Measurements from ENCODE around the gene EEF1AKMT2.
"Not testable (repeated sequence)": the region's sequence is repeated elsewhere in the genome, so short reads cannot be mapped to it uniquely, and the experiment has no call there.

Gene EEF1AKMT2

GRCh38 chr10:124798364-124798763 lies 6.7 kb upstream of the EEF1AKMT2 start:
- no peaks in the 10 kb centered on the region for H3K36me3 ChIP-seq (ENCODE audit: insufficient read depth, insufficient read length, low read length)
- H3K4me3 ChIP-seq (ENCODE audit: insufficient read length, low read depth): no peak overlapping the region
- H3K4me1 ChIP-seq (ENCODE audit: insufficient read depth, insufficient read length): peaks cover 6% of the 10 kb centered on the region
- H3K27me3 ChIP-seq (ENCODE audit: insufficient read depth, insufficient read length): no peaks in the 10 kb centered on the region
- no peak for TF ChIP-seq ZNF274 (IDR thresholded peaks at IDR 0.05; ENCODE audit: low read depth, low read length)
- no peak for TF ChIP-seq SUZ12 (IDR thresholded peaks at IDR 0.05; ENCODE audit: extremely low read depth, insufficient read depth, insufficient read length)
- no peak for TF ChIP-seq YY1 (IDR thresholded peaks at IDR 0.05; ENCODE audit: insufficient read depth, insufficient read length)
- DNase-seq (ENCODE audit: low read depth, low spot score): no peak
- H3K9me3 ChIP-seq (ENCODE audit: insufficient read depth, low read length): no peaks in the 10 kb centered on the region
- no peak overlapping the region for H3K9ac ChIP-seq (ENCODE audit: insufficient read length, low read depth)

- Histone ChIP-seq H3K9me3 (ENCODE audit: insufficient read depth, low read length) (no peaks in the 10 kb centered on the region), H3K4me3 (ENCODE audit: insufficient read length, low read depth) (no peak overlapping the region), H3K4me1 (ENCODE audit: insufficient read depth, insufficient read length) (peaks cover 2% of the 10 kb centered on the region), H3K9ac (ENCODE audit: insufficient read length, low read depth) (no peak overlapping the region), H3K27me3 (ENCODE audit: insufficient read depth, insufficient read length) (no peaks in the 10 kb centered on the region), H3K36me3 (ENCODE audit: insufficient read depth, insufficient read length, low read length) (peaks cover 18% of the 10 kb centered on the region)
- DNase-seq (ENCODE audit: low read depth, low spot score): no peak
- TF ChIP-seq SUZ12 (IDR thresholded peaks at IDR 0.05; ENCODE audit: extremely low read depth, insufficient read depth, insufficient read length): no peak
- no peak for TF ChIP-seq ZNF274 (IDR thresholded peaks at IDR 0.05; ENCODE audit: low read depth, low read length)
- no peak for TF ChIP-seq YY1 (IDR thresholded peaks at IDR 0.05; ENCODE audit: insufficient read depth, insufficient read length)
These were observed 1.3 kb upstream of the EEF1AKMT2 start for GRCh38 chr10:124792998-124793352.

DNA sequence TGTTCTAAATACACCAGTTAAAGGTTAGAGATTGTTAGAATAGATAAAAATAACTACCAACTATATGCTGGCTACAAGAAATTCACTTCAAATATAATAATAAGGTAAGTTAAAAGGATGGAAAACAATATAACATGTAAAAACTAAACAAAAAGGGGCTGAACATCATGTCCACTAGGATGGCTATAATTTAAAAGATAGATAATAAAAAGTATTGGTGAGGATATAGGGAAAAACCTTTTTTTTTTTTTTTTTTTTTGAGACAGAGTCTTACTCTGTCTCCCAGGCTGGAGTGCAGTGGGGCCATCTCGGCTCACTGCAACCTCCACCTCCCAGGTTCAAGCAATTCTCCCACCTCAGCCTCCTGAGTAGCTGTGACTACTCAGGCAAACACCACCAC lies 8.8 kb downstream of the EEF1AKMT2 start:
- H3K36me3 ChIP-seq (ENCODE audit: insufficient read depth, insufficient read length, low read length): peaks cover 31% of the 10 kb centered on the region
- not testable (repeated sequence) for H3K9me3 ChIP-seq (ENCODE audit: insufficient read depth, low read length); H3K4me1 ChIP-seq (ENCODE audit: insufficient read depth, insufficient read length)

DNA sequence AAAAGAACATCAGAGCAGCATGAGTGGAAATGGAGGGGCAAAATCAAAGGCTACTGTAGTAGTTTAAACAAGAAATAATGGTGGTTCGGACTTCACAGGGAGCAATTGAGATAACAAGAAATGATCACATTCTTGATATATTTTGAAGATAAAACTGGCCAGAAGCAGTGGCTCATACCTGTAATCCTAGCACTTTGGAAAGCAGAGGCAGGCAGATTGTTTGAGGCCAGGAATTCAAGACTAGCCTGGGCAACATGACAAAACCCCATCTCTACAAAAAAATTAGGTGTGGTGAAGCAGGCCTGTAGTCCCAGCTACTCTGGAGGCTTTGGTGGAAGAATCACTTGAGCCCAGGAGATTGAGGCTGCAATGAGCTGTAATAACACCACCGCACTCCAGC lies 22.9 kb downstream of the EEF1AKMT2 start:
- H3K4me1 ChIP-seq (ENCODE audit: insufficient read depth, insufficient read length): no peaks in the 10 kb centered on the region
- peaks cover 53% of the 10 kb centered on the region for H3K36me3 ChIP-seq (ENCODE audit: insufficient read depth, insufficient read length, low read length)
- no peaks in the 10 kb centered on the region for H3K9me3 ChIP-seq (ENCODE audit: insufficient read depth, low read length)
- H3K27me3 ChIP-seq (ENCODE audit: insufficient read depth, insufficient read length): no peaks in the 10 kb centered on the region
- DNase-seq (ENCODE audit: low read depth, low spot score): no peak
- no peak overlapping the region for H3K4me3 ChIP-seq (ENCODE audit: insufficient read length, low read depth)
- no peak overlapping the region for H3K9ac ChIP-seq (ENCODE audit: insufficient read length, low read depth)
- TF ChIP-seq ZNF274 (IDR thresholded peaks at IDR 0.05; ENCODE audit: low read depth, low read length) (no peak), SUZ12 (IDR thresholded peaks at IDR 0.05; ENCODE audit: extremely low read depth, insufficient read depth, insufficient read length) (no peak), YY1 (IDR thresholded peaks at IDR 0.05; ENCODE audit: insufficient read depth, insufficient read length) (no peak)

More for the DNA sequence above, 8.8 kb downstream of the EEF1AKMT2 start:
- not testable (repeated sequence) for H3K9ac ChIP-seq (ENCODE audit: insufficient read length, low read depth); H3K27me3 ChIP-seq (ENCODE audit: insufficient read depth, insufficient read length); DNase-seq (ENCODE audit: low read depth, low spot score); H3K4me3 ChIP-seq (ENCODE audit: insufficient read length, low read depth)

DNA sequence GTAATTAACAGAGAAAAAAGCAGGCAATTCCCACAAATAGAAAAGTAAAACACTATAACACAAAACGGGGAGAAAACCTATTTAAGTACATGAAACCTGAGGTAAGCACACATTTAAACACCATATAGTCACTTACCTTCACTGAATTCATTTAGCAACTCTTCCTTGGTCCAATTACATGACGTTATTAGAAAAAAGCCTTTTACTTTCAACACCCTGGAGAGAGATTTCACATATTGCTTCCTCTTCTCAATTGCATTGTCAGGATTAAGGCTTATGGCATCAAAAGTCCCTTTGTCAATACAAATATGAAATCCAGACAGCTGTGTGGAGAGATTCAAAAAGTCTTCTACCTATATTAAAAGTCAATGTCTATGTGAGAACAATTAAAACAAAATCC lies 26.4 kb downstream of the EEF1AKMT2 start:
- Histone ChIP-seq H3K27me3 (ENCODE audit: insufficient read depth, insufficient read length) (no peaks in the 10 kb centered on the region), H3K4me1 (ENCODE audit: insufficient read depth, insufficient read length) (no peaks in the 10 kb centered on the region), H3K36me3 (ENCODE audit: insufficient read depth, insufficient read length, low read length) (peaks cover 59% of the 10 kb centered on the region), H3K9me3 (ENCODE audit: insufficient read depth, low read length) (no peaks in the 10 kb centered on the region), H3K4me3 (ENCODE audit: insufficient read length, low read depth) (no peak overlapping the region), H3K9ac (ENCODE audit: insufficient read length, low read depth) (no peak overlapping the region)
- DNase-seq (ENCODE audit: low read depth, low spot score): no peak
- TF ChIP-seq ZNF274 (IDR thresholded peaks at IDR 0.05; ENCODE audit: low read depth, low read length): no peak

DNA sequence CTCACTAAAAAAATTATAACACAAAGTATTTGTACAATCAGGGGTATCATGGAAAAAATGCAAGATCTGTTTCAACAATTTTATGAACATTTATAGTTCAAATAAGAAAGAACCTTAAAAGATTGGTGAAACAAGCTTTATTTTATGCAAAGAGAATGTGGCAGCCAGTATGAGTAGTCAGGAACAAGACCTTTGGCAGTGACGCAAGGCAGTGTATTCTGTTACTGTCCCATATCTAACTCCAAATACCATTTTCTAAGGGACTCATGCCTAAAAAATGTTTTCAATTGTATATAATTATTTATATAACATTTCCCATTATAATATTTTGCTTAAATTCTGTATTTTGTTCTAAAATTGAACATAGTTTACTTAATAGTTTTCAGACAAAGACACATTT lies 28.4 kb downstream of the EEF1AKMT2 start:
- no peak for DNase-seq (ENCODE audit: low read depth, low spot score)
- peaks cover 57% of the 10 kb centered on the region for H3K36me3 ChIP-seq (ENCODE audit: insufficient read depth, insufficient read length, low read length)

GRCh38 chr10:124762281-124762680 lies 29.4 kb downstream of the EEF1AKMT2 start:
- H3K9ac ChIP-seq (ENCODE audit: insufficient read length, low read depth): no peak overlapping the region
- H3K4me3 ChIP-seq (ENCODE audit: insufficient read length, low read depth): no peak overlapping the region
- H3K27me3 ChIP-seq (ENCODE audit: insufficient read depth, insufficient read length): no peaks in the 10 kb centered on the region
- peaks cover 59% of the 10 kb centered on the region for H3K36me3 ChIP-seq (ENCODE audit: insufficient read depth, insufficient read length, low read length)
- no peak for DNase-seq (ENCODE audit: low read depth, low spot score)
- TF ChIP-seq SUZ12 (IDR thresholded peaks at IDR 0.05; ENCODE audit: extremely low read depth, insufficient read depth, insufficient read length) (no peak), YY1 (IDR thresholded peaks at IDR 0.05; ENCODE audit: insufficient read depth, insufficient read length) (no peak), ZNF274 (IDR thresholded peaks at IDR 0.05; ENCODE audit: low read depth, low read length) (no peak)
- no peaks in the 10 kb centered on the region for H3K4me1 ChIP-seq (ENCODE audit: insufficient read depth, insufficient read length)
- no peaks in the 10 kb centered on the region for H3K9me3 ChIP-seq (ENCODE audit: insufficient read depth, low read length)

More for the DNA sequence above, 28.4 kb downstream of the EEF1AKMT2 start:
- H3K4me1 ChIP-seq (ENCODE audit: insufficient read depth, insufficient read length): no peaks in the 10 kb centered on the region
- no peak overlapping the region for H3K9ac ChIP-seq (ENCODE audit: insufficient read length, low read depth)
- no peak overlapping the region for H3K4me3 ChIP-seq (ENCODE audit: insufficient read length, low read depth)
- TF ChIP-seq SUZ12 (IDR thresholded peaks at IDR 0.05; ENCODE audit: extremely low read depth, insufficient read depth, insufficient read length): no peak
- no peak for TF ChIP-seq ZNF274 (IDR thresholded peaks at IDR 0.05; ENCODE audit: low read depth, low read length)
- no peak for TF ChIP-seq YY1 (IDR thresholded peaks at IDR 0.05; ENCODE audit: insufficient read depth, insufficient read length)
- no peaks in the 10 kb centered on the region for H3K27me3 ChIP-seq (ENCODE audit: insufficient read depth, insufficient read length)
- no peaks in the 10 kb centered on the region for H3K9me3 ChIP-seq (ENCODE audit: insufficient read depth, low read length)

Data from NT2/D1 (cell line).